Endothelial cell (in vitro differentiated cells): ENCODE results near the gene MRPL39. TPM values are rescaled to one million over a fixed set of nuclear protein-coding genes. Genes with fewer than 3 reads are reported as not detected.

Source experiments
- DNase-seq: peaks from one replicate; pipeline ENCODE4 v3.0.0; 2021; ENCODE audit warnings: low spot score
- H3K27ac Mint-ChIP-seq: one replicate; pipeline ENCODE4 v1.8.0; 2021; ENCODE audit warnings: mixed read lengths, inconsistent platforms; ENCODE audit not compliant: unreplicated experiment
- H3K27me3 Mint-ChIP-seq: one replicate; pipeline ENCODE4 v1.8.0; 2021; ENCODE audit warnings: mild to moderate bottlenecking, moderate library complexity, mixed read lengths, inconsistent platforms; ENCODE audit not compliant: unreplicated experiment
- H3K36me3 Mint-ChIP-seq: one replicate; pipeline ENCODE4 v1.8.0; 2021; ENCODE audit warnings: mild to moderate bottlenecking, low read depth, mixed read lengths, inconsistent platforms; ENCODE audit not compliant: unreplicated experiment
- H3K4me1 Mint-ChIP-seq: one replicate; pipeline ENCODE4 v1.8.0; 2021; ENCODE audit warnings: mild to moderate bottlenecking, mixed read lengths, inconsistent platforms; ENCODE audit not compliant: unreplicated experiment
- H3K4me3 Mint-ChIP-seq: one replicate; pipeline ENCODE4 v1.8.0; 2021; ENCODE audit warnings: mild to moderate bottlenecking, mixed read lengths, inconsistent platforms; ENCODE audit not compliant: unreplicated experiment
- H3K9me3 Mint-ChIP-seq: one replicate; pipeline ENCODE4 v1.8.0; 2021; ENCODE audit warnings: mixed read lengths, inconsistent platforms; ENCODE audit not compliant: unreplicated experiment
- CTCF ChIP-seq: fragments of 200-600 bp; sonication (generic); IDR thresholded peaks from one replicate; pipeline ENCODE4 v1.5.0; 2021; ENCODE audit warnings: antibody characterized with exemption; ENCODE audit not compliant: unreplicated experiment
- total RNA-seq: library from RNA; stranded (reverse); fragmentation: NEBNext Ultra II Directional; extraction: Animal tissue kit (Norgen Biotek cat#: 25700); gene quantifications from one replicate; pipeline ENCODE4 v1.2.1, GENCODE V29; 2021; ENCODE audit not compliant: unreplicated experiment

The MRPL39 gene
- total RNA-seq, 1 donor from 2014 or later, result 25.0 TPM

GRCh38 chr21:25562660-25563059, 44.6 kb downstream of the MRPL39 start:
- no peak overlapping the region for H3K27ac Mint-ChIP-seq
- DNase-seq, result no peak
- H3K27me3 Mint-ChIP-seq, result peaks cover 2% of the 10 kb centered on the region
- peak overlapping the region; percentile 79 for H3K4me3 Mint-ChIP-seq
- TF ChIP-seq CTCF, result no peak
- H3K36me3 Mint-ChIP-seq, result peaks cover 4% of the 10 kb centered on the region
- H3K4me1 Mint-ChIP-seq, result peaks cover 14% of the 10 kb centered on the region
- no peaks in the 10 kb centered on the region for H3K9me3 Mint-ChIP-seq

DNA sequence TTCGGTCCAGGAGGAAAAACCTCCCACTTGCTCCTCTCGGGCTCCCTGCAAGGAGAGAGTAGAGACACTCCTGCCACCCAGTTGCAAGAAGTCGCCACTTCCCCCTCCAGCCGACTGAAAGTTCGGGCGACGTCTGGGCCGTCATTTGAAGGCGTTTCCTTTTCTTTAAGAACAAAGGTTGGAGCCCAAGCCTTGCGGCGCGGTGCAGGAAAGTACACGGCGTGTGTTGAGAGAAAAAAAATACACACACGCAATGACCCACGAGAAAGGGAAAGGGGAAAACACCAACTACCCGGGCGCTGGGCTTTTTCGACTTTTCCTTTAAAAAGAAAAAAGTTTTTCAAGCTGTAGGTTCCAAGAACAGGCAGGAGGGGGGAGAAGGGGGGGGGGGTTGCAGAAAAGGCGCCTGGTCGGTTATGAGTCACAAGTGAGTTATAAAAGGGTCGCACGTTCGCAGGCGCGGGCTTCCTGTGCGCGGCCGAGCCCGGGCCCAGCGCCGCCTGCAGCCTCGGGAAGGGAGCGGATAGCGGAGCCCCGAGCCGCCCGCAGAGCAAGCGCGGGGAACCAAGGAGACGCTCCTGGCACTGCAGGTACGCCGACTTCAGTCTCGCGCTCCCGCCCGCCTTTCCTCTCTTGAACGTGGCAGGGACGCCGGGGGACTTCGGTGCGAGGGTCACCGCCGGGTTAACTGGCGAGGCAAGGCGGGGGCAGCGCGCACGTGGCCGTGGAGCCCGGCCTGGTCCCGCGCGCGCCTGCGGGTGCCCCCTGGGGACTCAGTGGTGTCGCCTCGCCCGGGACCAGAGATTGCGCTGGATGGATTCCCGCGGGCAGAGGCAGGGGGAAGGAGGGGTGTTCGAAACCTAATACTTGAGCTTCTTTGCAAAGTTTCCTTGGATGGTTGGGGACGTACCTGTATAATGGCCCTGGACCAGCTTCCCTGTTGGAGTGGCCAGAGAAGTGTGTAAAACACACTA, 45.3 kb downstream of the MRPL39 start:
- Mint-ChIP-seq H3K4me3 (peak overlapping the region; percentile 86), H3K27me3 (peaks cover 2% of the 10 kb centered on the region), H3K36me3 (peaks cover 4% of the 10 kb centered on the region), H3K27ac (no peak overlapping the region), H3K4me1 (peaks cover 14% of the 10 kb centered on the region), H3K9me3 (no peaks in the 10 kb centered on the region)
- DNase-seq, result peak; percentile 60
- no peak for TF ChIP-seq CTCF

DNA sequence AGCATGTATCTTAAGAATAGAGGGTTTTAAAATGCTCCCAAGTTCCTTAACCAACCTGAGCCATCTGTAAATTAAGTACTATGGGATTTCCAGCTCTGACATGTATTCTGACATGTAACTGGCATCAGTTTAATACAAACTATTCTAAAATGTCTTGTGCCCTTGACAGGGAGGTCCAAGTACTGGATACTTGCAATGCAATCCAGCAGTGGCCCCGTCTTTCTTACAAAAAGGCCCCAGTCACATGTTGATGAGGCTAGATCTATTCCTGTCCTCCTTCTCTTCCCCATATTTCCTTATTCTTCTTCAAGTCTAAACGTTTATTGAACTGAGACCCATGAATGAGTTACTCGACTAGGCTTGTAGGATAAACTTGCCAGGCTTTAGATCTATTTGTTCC, 46.4 kb downstream of the MRPL39 start:
- DNase-seq, result no peak
- Mint-ChIP-seq H3K4me3 (peak overlapping the region; percentile 71), H3K27ac (peak overlapping the region; percentile 44), H3K27me3 (peaks cover 2% of the 10 kb centered on the region), H3K9me3 (no peaks in the 10 kb centered on the region), H3K4me1 (peaks cover 14% of the 10 kb centered on the region), H3K36me3 (peaks cover 4% of the 10 kb centered on the region)
- TF ChIP-seq CTCF, result no peak

DNA sequence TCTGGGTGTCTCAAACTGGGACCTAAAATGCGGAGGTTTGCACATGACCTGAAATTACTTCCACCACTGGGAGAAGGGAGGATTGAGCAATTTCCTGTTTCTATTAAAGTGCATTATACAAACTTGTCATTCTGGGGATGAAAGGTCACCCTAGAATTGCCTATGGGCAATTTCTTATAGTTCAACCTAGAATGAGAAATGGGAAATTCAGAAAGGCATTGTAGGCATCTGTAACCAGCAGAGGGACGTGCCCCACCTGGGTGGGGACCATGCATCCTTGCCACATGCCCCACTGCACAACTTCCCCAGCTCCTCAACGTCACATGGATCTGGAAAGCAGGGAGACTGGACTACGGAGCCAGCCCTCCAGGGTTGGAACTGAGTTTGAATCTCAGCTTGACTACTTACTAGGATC, 47.0 kb downstream of the MRPL39 start:
- H3K4me1 Mint-ChIP-seq, result peaks cover 14% of the 10 kb centered on the region
- H3K27me3 Mint-ChIP-seq, result peaks cover 2% of the 10 kb centered on the region
- H3K4me3 Mint-ChIP-seq, result no peak overlapping the region
- H3K36me3 Mint-ChIP-seq, result peaks cover 4% of the 10 kb centered on the region
- no peaks in the 10 kb centered on the region for H3K9me3 Mint-ChIP-seq
- H3K27ac Mint-ChIP-seq, result no peak overlapping the region
- DNase-seq, result no peak
- no peak for TF ChIP-seq CTCF

GRCh38 chr21:25559746-25560145, 47.5 kb downstream of the MRPL39 start:
- Mint-ChIP-seq H3K4me3 (no peak overlapping the region), H3K36me3 (peaks cover 4% of the 10 kb centered on the region), H3K9me3 (no peaks in the 10 kb centered on the region), H3K27me3 (peaks cover 2% of the 10 kb centered on the region), H3K4me1 (peaks cover 14% of the 10 kb centered on the region), H3K27ac (no peak overlapping the region)
- DNase-seq, result no peak
- no peak for TF ChIP-seq CTCF
